H1 (cell line): ENCODE results near the gene ADGRL3. TPM values are rescaled to one million over a fixed set of nuclear protein-coding genes. Genes with fewer than 3 reads are reported as not detected.

Experiments used
- CTCF ChIA-PET: fragments of 300-600 bp; sonication (Branson Sonifier 250); formaldehyde crosslinking; loops from one replicate; lab custom pipeline; 2021; ENCODE audit not compliant: partially characterized antibody; lab: Charles Lee
- POLR2A ChIA-PET: fragments of 300-600 bp; sonication (Branson Sonifier 250); formaldehyde crosslinking; loops from one replicate; lab custom pipeline; 2021; ENCODE audit warnings: inconsistent platforms; ENCODE audit not compliant: partially characterized antibody; lab: Charles Lee
- DNase-seq, 2 experiments: peaks; one replicate each; pipeline versions ENCODE4 v3.0.0 to v3.0.0-alpha.2; 2010 to 2022; ENCODE audit warnings: low spot score in 2 of 2, low read depth in 1 of 2, mixed read lengths in 1 of 2
- FAIRE-seq: peaks from 2 replicates; lab custom pipeline; 2011; peaks lifted over from hg19 to GRCh38; lab: Jason Lieb, UNC
- H2AFZ ChIP-seq: 2 replicates; pipeline ENCODE4 v1.8.1; 2012; ENCODE audit warnings: low read length, inconsistent platforms
- H2AK5ac ChIP-seq: 2 replicates; pipeline ENCODE4 v1.6.1; 2013; ENCODE audit warnings: low read depth, low read length
- H2BK120ac ChIP-seq: replicated peaks from 2 replicates; pipeline ENCODE3; 2013; ENCODE audit warnings: low read depth, low read length, inconsistent platforms
- H2BK12ac ChIP-seq: 2 replicates; pipeline ENCODE4 v1.6.1; 2013; ENCODE audit warnings: low read depth, low read length
- H2BK15ac ChIP-seq: 2 replicates; pipeline ENCODE4 v1.6.1; 2013; ENCODE audit warnings: low read length
- H2BK20ac ChIP-seq: 2 replicates; pipeline ENCODE4 v1.6.1; 2013; ENCODE audit warnings: low read length
- H2BK5ac ChIP-seq: 2 replicates; pipeline ENCODE4 v1.6.1; 2013; ENCODE audit warnings: low read depth, low read length
- H3K14ac ChIP-seq: 2 replicates; pipeline ENCODE4 v1.6.1; 2013; ENCODE audit warnings: inconsistent platforms; ENCODE audit not compliant: insufficient read length
- H3K18ac ChIP-seq: 2 replicates; pipeline ENCODE4 v1.6.1; 2013; ENCODE audit warnings: low read length; ENCODE audit errors: extremely low read depth
- H3K23ac ChIP-seq: 2 replicates; pipeline ENCODE4 v1.6.1; 2013; ENCODE audit warnings: inconsistent platforms; ENCODE audit not compliant: insufficient read length
- H3K23me2 ChIP-seq: 2 replicates; pipeline ENCODE4 v1.6.1; 2013; ENCODE audit warnings: low read depth, low read length
- H3K27ac ChIP-seq: 2 replicates; pipeline ENCODE4 v1.6.1; 2011; ENCODE audit warnings: low read depth, low read length, inconsistent platforms
- H3K27me3 ChIP-seq, 4 experiments: replicated peaks in 1 of 4; 1 replicate in 1 of 4; 2 replicates in 3 of 4; pipeline versions ENCODE4 v1.6.1 to v1.8.1; 2011 to 2013; ENCODE audit warnings: low read length in 3 of 4, mild to moderate bottlenecking in 3 of 4, inconsistent platforms in 2 of 4, mixed read lengths in 2 of 4, moderate library complexity in 1 of 4; ENCODE audit not compliant: control insufficient read depth in 3 of 4, insufficient read depth in 3 of 4; ENCODE audit errors: extremely low read depth in 1 of 4
- H3K36me3 ChIP-seq, 4 experiments: 2 replicates each; pipeline versions ENCODE4 v1.6.1 to v1.8.1; 2011 to 2013; ENCODE audit warnings: mild to moderate bottlenecking in 4 of 4, low read length in 3 of 4, moderate library complexity in 2 of 4, control low read depth in 1 of 4, inconsistent platforms in 1 of 4; ENCODE audit not compliant: insufficient read depth in 4 of 4, control insufficient read depth in 2 of 4
- H3K4ac ChIP-seq: replicated peaks from 2 replicates; pipeline ENCODE3; 2013; ENCODE audit warnings: low read length, low read depth, mixed read lengths, inconsistent platforms; ENCODE audit not compliant: insufficient read length
- H3K4me1 ChIP-seq, 4 experiments: replicated peaks in 1 of 4; 1 replicate in 1 of 4; 2 replicates in 3 of 4; pipeline versions ENCODE4 v1.6.1 to v1.8.1; 2011 to 2013; ENCODE audit warnings: low read length in 3 of 4, inconsistent platforms in 2 of 4, mixed read lengths in 1 of 4; ENCODE audit not compliant: insufficient read depth in 4 of 4, control insufficient read depth in 3 of 4
- H3K4me2 ChIP-seq, 2 experiments: 2 replicates each; pipeline versions ENCODE4 v1.6.1 to v1.8.1; 2011 to 2013; ENCODE audit warnings: low read depth in 2 of 2, low read length in 2 of 2, control low read depth in 1 of 2, inconsistent platforms in 1 of 2, mild to moderate bottlenecking in 1 of 2; ENCODE audit not compliant: insufficient read depth in 1 of 2
- H3K4me3 ChIP-seq, 4 experiments: fragments of 200-600, 300-600 bp in 1 of 4; sonication (generic), shearing (Covaris generic), sonication (Bioruptor Twin) in 1 of 4; 2 replicates each; pipeline versions ENCODE4 v1.5.1 to v1.8.1; 2011 to 2016; ENCODE audit warnings: low read length in 4 of 4, low read depth in 3 of 4, control low read depth in 2 of 4, inconsistent platforms in 2 of 4, mild to moderate bottlenecking in 2 of 4, mixed read lengths in 1 of 4, moderate library complexity in 1 of 4; ENCODE audit not compliant: insufficient read depth in 2 of 4; ENCODE audit errors: extremely low read depth in 1 of 4
- H3K56ac ChIP-seq: replicated peaks from 2 replicates; pipeline ENCODE3; 2013; ENCODE audit warnings: low read depth, mild to moderate bottlenecking, mixed read lengths, low read length, inconsistent platforms; ENCODE audit not compliant: insufficient read length
- H3K79me1 ChIP-seq: 2 replicates; pipeline ENCODE4 v1.6.1; 2013; ENCODE audit warnings: low read depth, low read length, control low read depth
- H3K79me2 ChIP-seq, 2 experiments: 2 replicates each; pipeline versions ENCODE4 v1.6.1 to v1.8.1; 2012 to 2013; ENCODE audit warnings: low read length in 2 of 2, mild to moderate bottlenecking in 2 of 2, inconsistent platforms in 1 of 2; ENCODE audit not compliant: insufficient read depth in 2 of 2, control insufficient read depth in 1 of 2
- H3K9ac ChIP-seq, 4 experiments: replicated peaks in 1 of 4; 1 replicate in 1 of 4; 2 replicates in 3 of 4; pipeline versions ENCODE4 v1.6.1 to v1.8.1; 2011 to 2013; ENCODE audit warnings: low read depth in 3 of 4, low read length in 3 of 4, control low read depth in 2 of 4, mild to moderate bottlenecking in 2 of 4, moderate library complexity in 2 of 4, inconsistent platforms in 1 of 4; ENCODE audit errors: extremely low read depth in 1 of 4
- H3K9me3 ChIP-seq, 2 experiments: 2 replicates each; pipeline versions ENCODE4 v1.6.1 to v1.8.1; 2012 to 2013; ENCODE audit warnings: mild to moderate bottlenecking in 2 of 2, moderate library complexity in 2 of 2, control low read depth in 1 of 2, inconsistent platforms in 1 of 2, low read depth in 1 of 2, low read length in 1 of 2, mixed read lengths in 1 of 2; ENCODE audit not compliant: insufficient read depth in 2 of 2
- H4K20me1 ChIP-seq, 2 experiments: replicated peaks in 1 of 2; 2 replicates each; pipeline versions ENCODE3 to v1.8.1; 2011 to 2013; ENCODE audit warnings: inconsistent platforms in 2 of 2, low read length in 2 of 2, mild to moderate bottlenecking in 1 of 2; ENCODE audit not compliant: insufficient read depth in 2 of 2, control insufficient read depth in 1 of 2
- H4K5ac ChIP-seq: 2 replicates; pipeline ENCODE4 v1.6.1; 2013; ENCODE audit warnings: low read length, low read depth, mixed read lengths, inconsistent platforms; ENCODE audit not compliant: insufficient read length
- H4K8ac ChIP-seq: 2 replicates; pipeline ENCODE4 v1.8.0; 2013; ENCODE audit warnings: mild to moderate bottlenecking, moderate library complexity, low read length, inconsistent platforms; ENCODE audit not compliant: insufficient read depth; ENCODE audit errors: extremely low read depth
- H4K91ac ChIP-seq: replicated peaks from 2 replicates; pipeline ENCODE3; 2013; ENCODE audit warnings: low read length, mixed read lengths, inconsistent platforms; ENCODE audit not compliant: insufficient read length
- BRCA1 ChIP-seq: IDR thresholded peaks from 2 replicates; pipeline ENCODE4 v1.6.1; 2012; ENCODE audit warnings: low read depth, low read length, improper control_type of control experiment
- CREB1 ChIP-seq: IDR thresholded peaks from 2 replicates; pipeline ENCODE4 v1.6.1; 2012; ENCODE audit warnings: inconsistent platforms
- CTBP2 ChIP-seq: IDR thresholded peaks from 2 replicates; pipeline ENCODE4 v1.7.0; 2011; ENCODE audit warnings: borderline replicate concordance, mild to moderate bottlenecking, moderate library complexity, mixed read lengths, low read length; ENCODE audit not compliant: insufficient read depth, insufficient read length
- EP300 ChIP-seq, 2 experiments: IDR thresholded peaks; 1 replicate in 1 of 2; 2 replicates in 1 of 2; pipeline ENCODE4 v1.6.1; 2011 to 2012; ENCODE audit warnings: low read depth in 2 of 2, low read length in 2 of 2, mild to moderate bottlenecking in 2 of 2, borderline replicate concordance in 1 of 2, inconsistent platforms in 1 of 2, moderate library complexity in 1 of 2
- FOSL1 ChIP-seq: IDR thresholded peaks from 2 replicates; pipeline ENCODE4 v1.6.1; 2011; ENCODE audit warnings: mild to moderate bottlenecking, low read depth, low read length, moderate library complexity; ENCODE audit not compliant: insufficient read depth
- HDAC6 ChIP-seq: IDR thresholded peaks from one replicate; pipeline ENCODE4 v1.7.1; 2012; ENCODE audit warnings: low read depth, mild to moderate bottlenecking, inconsistent platforms, low read length, moderate library complexity
- JUND ChIP-seq: IDR thresholded peaks from 2 replicates; pipeline ENCODE4 v1.6.1; 2011; ENCODE audit warnings: mild to moderate bottlenecking, improper control_type of control experiment, low read length
- MAFK ChIP-seq: IDR thresholded peaks from 2 replicates; pipeline ENCODE4 v1.6.1; 2012; ENCODE audit warnings: low read depth, mild to moderate bottlenecking, improper control_type of control experiment, low read length
- MAX ChIP-seq: IDR thresholded peaks from 2 replicates; pipeline ENCODE4 v1.6.1; 2012; ENCODE audit warnings: inconsistent platforms
- POU5F1 ChIP-seq: IDR thresholded peaks from 2 replicates; pipeline ENCODE4 v1.6.1; 2011; ENCODE audit warnings: low read depth, mild to moderate bottlenecking, low read length, moderate library complexity
- RXRA ChIP-seq: IDR thresholded peaks from 2 replicates; pipeline ENCODE4 v1.6.1; 2011; ENCODE audit warnings: low read depth, mild to moderate bottlenecking, low read length, moderate library complexity; ENCODE audit not compliant: insufficient read depth
- SP2 ChIP-seq: IDR thresholded peaks from 2 replicates; pipeline ENCODE4 v1.6.1; 2012; ENCODE audit warnings: mild to moderate bottlenecking, low read length, inconsistent platforms
- TEAD4 ChIP-seq: IDR thresholded peaks from 2 replicates; pipeline ENCODE4 v1.6.1; 2012; ENCODE audit warnings: low read depth, low read length, inconsistent platforms, mixed read lengths
- WGBS, 2 experiments: shearing (Covaris generic) in 1 of 2; methylation state at CpG; one replicate each; pipeline versions ENCODE4 v1.1.6 to v1.1.7; 2013 to 2015; ENCODE audit warnings: low lambda C conversion rate in 2 of 2, mixed read lengths in 2 of 2, inconsistent platforms in 1 of 2, low coverage in 1 of 2, missing lambda C conversion rate in 1 of 2; ENCODE audit not compliant: insufficient replicate concordance in 2 of 2, insufficient coverage in 1 of 2, insufficient read length in 1 of 2; ENCODE audit errors: extremely low coverage in 1 of 2, missing lambda C conversion rate in 1 of 2; 5-methylcytosine and 5-hydroxymethylcytosine counted together
- polyA plus RNA-seq, 7 experiments: library from polyadenylated mRNA; depleted of rRNA in 3 of 7; stranded (reverse) in 5 of 7; unstranded in 2 of 7; fragments of >200 nt in 5 of 7; fragments of 200-250 nt in 2 of 7; gene quantifications; 1 replicate in 5 of 7; 2 replicates in 1 of 7; 4 replicates in 1 of 7; pipeline versions ENCODE4 v1.2.1 to v1.2.3, GENCODE V29; 2011 to 2013; ENCODE audit warnings: missing spikeins in 2 of 7, mixed read lengths in 2 of 7
- total RNA-seq: library from RNA; stranded (reverse); fragmentation: NEBNext Ultra II Directional; extraction: Animal tissue kit (Norgen Biotek cat#: 25700); gene quantifications from 2 replicates; pipeline ENCODE4 v1.2.1, GENCODE V29; 2021

Gene ADGRL3
- total and polyA plus RNA-seq, 2 of the 8 experiments (the other 6 are each of a cell fraction or from before 2014, with no cell fraction given): 6.6 to 13.0 TPM

GRCh38 chr4:61231421-61231820 lies 31.3 kb downstream of the ADGRL3 start:
- ChIA-PET POLR2A (no interaction called here), CTCF (interaction anchor here (0.7 to 1.4 kb wide), 2 partner anchors 9 to 27 kb away, joined by 3 to 4 read pairs; no protein-coding TSS in a partner anchor)
- Histone ChIP-seq H4K91ac (no peak overlapping the region), H3K36me3 (no peaks in the 10 kb centered on the region), H2BK12ac (no peak overlapping the region), H2AFZ (no peak overlapping the region), H3K18ac (no peak overlapping the region), H2BK5ac (no peak overlapping the region), H3K56ac (no peak overlapping the region), H3K4me1 (no peaks in the 10 kb centered on the region), H4K8ac (no peak overlapping the region), H3K4me3 (no peak overlapping the region), H2BK15ac (no peak overlapping the region), H3K9me3 (no peaks in the 10 kb centered on the region), H2BK120ac (no peak overlapping the region), H2BK20ac (no peak overlapping the region), H3K9ac (no peak overlapping the region), H3K23ac (no peak overlapping the region), H3K79me2 (peaks cover 0 to 3% of the 10 kb centered on the region in 2 experiments; a peak in 2 of 4 replicates), H4K5ac (no peak overlapping the region), H3K27ac (no peak overlapping the region), H3K23me2 (no peaks in the 10 kb centered on the region; the same call in 1 of the 2 replicates), H3K4ac (no peak overlapping the region), H3K4me2 (no peak overlapping the region), H3K14ac (no peak overlapping the region), H3K79me1 (no peaks in the 10 kb centered on the region), H4K20me1 (no peaks in the 10 kb centered on the region), H2AK5ac (no peak overlapping the region), H3K27me3 (no peaks in the 10 kb centered on the region)
- WGBS, 2 experiments: 93% methylated on average over 7 of the region's 7 CpGs; no CpG with 5 or more reads in 1 of the 2 experiments
- no peak for TF ChIP-seq SP2
- no peak for TF ChIP-seq HDAC6
- no peak for TF ChIP-seq MAX
- TF ChIP-seq CTBP2: no peak
- TF ChIP-seq MAFK: no peak
- TF ChIP-seq POU5F1: no peak
- no peak for TF ChIP-seq TEAD4
- TF ChIP-seq CREB1: no peak
- no peak for TF ChIP-seq BRCA1
- TF ChIP-seq FOSL1: no peak
- no peak for TF ChIP-seq RXRA
- TF ChIP-seq EP300 (IDR thresholded peaks at IDR 0.05; ENCODE audit: borderline replicate concordance in 1 of 2, low read depth in 2 of 2, low read length in 2 of 2): no peak
- TF ChIP-seq JUND: no peak
- FAIRE-seq (no peak), DNase-seq (no peak)
